Caco-2 (cell line): ENCODE measurements around the gene DYNC1H1. TPM values are rescaled to one million over a fixed set of nuclear protein-coding genes. Genes with fewer than 3 reads are reported as not detected.

Experiments
- BruUV-seq: library from RNA; stranded (reverse); fragments of 400-500 nt; replicated peaks from 2 replicates; lab custom pipeline; 2021; lab: Mats Ljungman, UMichigan
- CTCF ChIA-PET: fragments of 300-600 bp; sonication (Branson Sonifier 250); formaldehyde crosslinking; loops from one replicate; lab custom pipeline; 2022; ENCODE audit warnings: antibody characterized with exemption; lab: Charles Lee
- POLR2A ChIA-PET: fragments of 300-600 bp; sonication (Branson Sonifier 250); formaldehyde crosslinking; loops from one replicate; lab custom pipeline; 2022; ENCODE audit warnings: antibody characterized with exemption; lab: Charles Lee
- DNase-seq, 2 experiments: peaks; one replicate each; pipeline versions ENCODE4 v3.0.0 to v3.0.0-alpha.2; 2020 to 2022
- H3K27me3 ChIP-seq: replicated peaks from 2 replicates; pipeline ENCODE4 v1.6.0; 2011; ENCODE audit warnings: low read length; ENCODE audit not compliant: control insufficient read depth, insufficient read depth
- H3K36me3 ChIP-seq: 2 replicates; pipeline ENCODE4 v1.5.1; 2011; ENCODE audit warnings: low read length; ENCODE audit not compliant: control insufficient read depth, insufficient read depth
- H3K4me1 ChIP-seq: fragments of 250-450 bp; sonication (Bioruptor Pico); 2 replicates; pipeline ENCODE4 v1.5.1; 2020; ENCODE audit warnings: mild to moderate bottlenecking
- H3K4me3 ChIP-seq: 2 replicates; pipeline ENCODE4 v1.5.1; 2011; ENCODE audit warnings: low read depth, mild to moderate bottlenecking, control low read depth, low read length
- H3K9me3 ChIP-seq: fragments of 250-450 bp; sonication (Bioruptor Pico); 2 replicates; pipeline ENCODE4 v1.5.1; 2020; ENCODE audit warnings: mild to moderate bottlenecking, moderate library complexity
- H3K27ac Mint-ChIP-seq: one replicate; pipeline ENCODE4 v1.8.0; 2022; ENCODE audit warnings: mixed read lengths; ENCODE audit not compliant: unreplicated experiment
- H3K27me3 Mint-ChIP-seq: one replicate; pipeline ENCODE4 v1.8.0; 2022; ENCODE audit warnings: mixed read lengths; ENCODE audit not compliant: insufficient read depth, unreplicated experiment
- H3K36me3 Mint-ChIP-seq: one replicate; pipeline ENCODE4 v1.8.0; 2022; ENCODE audit warnings: mild to moderate bottlenecking, mixed read lengths; ENCODE audit not compliant: insufficient read depth, unreplicated experiment
- H3K4me1 Mint-ChIP-seq: one replicate; pipeline ENCODE4 v1.8.0; 2022; ENCODE audit warnings: low read depth, mixed read lengths; ENCODE audit not compliant: unreplicated experiment
- H3K4me3 Mint-ChIP-seq: one replicate; pipeline ENCODE4 v1.8.0; 2022; ENCODE audit warnings: mild to moderate bottlenecking, moderate library complexity, mixed read lengths; ENCODE audit not compliant: unreplicated experiment
- H3K9me3 Mint-ChIP-seq: one replicate; pipeline ENCODE4 v1.8.0; 2022; ENCODE audit warnings: mixed read lengths; ENCODE audit not compliant: unreplicated experiment
- CTCF ChIP-seq, 2 experiments: fragments of 200-600 bp in 1 of 2; IDR thresholded peaks; 1 replicate in 1 of 2; 2 replicates in 1 of 2; pipeline versions ENCODE4 v1.5.1 to v1.8.0; 2011 to 2022; ENCODE audit warnings: antibody characterized with exemption in 1 of 2, control low read depth in 1 of 2, inconsistent platforms in 1 of 2, low read depth in 1 of 2, low read length in 1 of 2, mild to moderate bottlenecking in 1 of 2, moderate library complexity in 1 of 2; ENCODE audit not compliant: insufficient read depth in 1 of 2, severe bottlenecking in 1 of 2, unreplicated experiment in 1 of 2
- intact Hi-C: fragments of 100-400 bp; cut with micrococcal nuclease; formaldehyde crosslinking; loops from one replicate; pipeline ENCODE4 v1.10.0; 2022; ENCODE audit not compliant: unreplicated experiment
- total RNA-seq: library from RNA; stranded (reverse); gene quantifications from 2 replicates; pipeline ENCODE4 v1.2.3, GENCODE V29; 2022

The DYNC1H1 gene
- total RNA-seq, 1 experiment from 2014 or later = 351 TPM

GRCh38 chr14:102026934-102027333 lies 62.6 kb downstream of the DYNC1H1 start:
- POLR2A ChIA-PET = no interaction called here

GRCh38 chr14:102027951-102028350 lies 63.6 kb downstream of the DYNC1H1 start:
- intact Hi-C loops = no loop called here
- Histone ChIP-seq H3K4me3 (no peak overlapping the region), H3K36me3 (peaks cover 5% of the 10 kb centered on the region), H3K4me1 (peaks cover 16% of the 10 kb centered on the region), H3K9me3 (no peaks in the 10 kb centered on the region), H3K27me3 (no peaks in the 10 kb centered on the region)
- no peak for TF ChIP-seq CTCF (IDR thresholded peaks at IDR 0.05; ENCODE audit: insufficient read depth in 1 of 2, low read depth in 1 of 2, low read length in 1 of 2, severe bottlenecking in 1 of 2, unreplicated experiment in 1 of 2)
- Mint-ChIP-seq H3K4me3 (no peak overlapping the region), H3K36me3 (peaks cover 72% of the 10 kb centered on the region), H3K27me3 (no peaks in the 10 kb centered on the region), H3K9me3 (no peaks in the 10 kb centered on the region), H3K27ac (peak overlapping the region; percentile 64), H3K4me1 (peaks cover 19% of the 10 kb centered on the region)
- no TSS peak for BruUV-seq
- DNase-seq = no peak
- POLR2A ChIA-PET = no interaction called here
- CTCF ChIA-PET = no interaction called here

More at GRCh38 chr14:102026934-102027333, 62.6 kb downstream of the DYNC1H1 start:
- CTCF ChIA-PET = no interaction called here
- Histone ChIP-seq H3K4me3 (no peak overlapping the region), H3K27me3 (no peaks in the 10 kb centered on the region), H3K9me3 (no peaks in the 10 kb centered on the region), H3K4me1 (peaks cover 16% of the 10 kb centered on the region), H3K36me3 (peaks cover 5% of the 10 kb centered on the region)
- TF ChIP-seq CTCF (IDR thresholded peaks at IDR 0.05; ENCODE audit: insufficient read depth in 1 of 2, low read depth in 1 of 2, low read length in 1 of 2, severe bottlenecking in 1 of 2, unreplicated experiment in 1 of 2) = no peak
- H3K9me3 Mint-ChIP-seq = no peaks in the 10 kb centered on the region
- H3K4me1 Mint-ChIP-seq = peaks cover 19% of the 10 kb centered on the region
- no peaks in the 10 kb centered on the region for H3K27me3 Mint-ChIP-seq
- peaks cover 75% of the 10 kb centered on the region for H3K36me3 Mint-ChIP-seq
- H3K27ac Mint-ChIP-seq = no peak overlapping the region
- no peak overlapping the region for H3K4me3 Mint-ChIP-seq
- intact Hi-C loops = no loop called here
- no TSS peak for BruUV-seq
- DNase-seq = no peak

- Mint-ChIP-seq H3K27ac (peak overlapping the region; percentile 64), H3K4me3 (no peak overlapping the region), H3K27me3 (no peaks in the 10 kb centered on the region), H3K9me3 (no peaks in the 10 kb centered on the region), H3K36me3 (peaks cover 72% of the 10 kb centered on the region), H3K4me1 (peaks cover 19% of the 10 kb centered on the region)
- Histone ChIP-seq H3K27me3 (no peaks in the 10 kb centered on the region), H3K36me3 (peaks cover 7% of the 10 kb centered on the region), H3K4me1 (peaks cover 16% of the 10 kb centered on the region), H3K9me3 (no peaks in the 10 kb centered on the region), H3K4me3 (no peak overlapping the region)
- BruUV-seq = no TSS peak
- TF ChIP-seq CTCF (IDR thresholded peaks at IDR 0.05; ENCODE audit: insufficient read depth in 1 of 2, low read depth in 1 of 2, low read length in 1 of 2, severe bottlenecking in 1 of 2, unreplicated experiment in 1 of 2) = no peak
- CTCF ChIA-PET = interaction anchor here (0.6 kb wide), 1 partner anchor 15 kb away, joined by 4 read pairs; no protein-coding TSS in a partner anchor
- intact Hi-C loops = no loop called here
- DNase-seq = peak in 1 of 2 experiments; percentile 25
- POLR2A ChIA-PET = interaction anchor here (0.5 kb wide), 1 partner anchor 219 kb away, joined by 4 read pairs; no protein-coding TSS in a partner anchor
Measured at GRCh38 chr14:102028733-102029132, 64.4 kb downstream of the DYNC1H1 start.
